HUES6 (cell line): ENCODE measurements around the gene TFIP11.

Experiments used
- H3K27ac ChIP-seq: 2 replicates; pipeline ENCODE4 v1.7.0; 2013; ENCODE audit warnings: low read depth, mild to moderate bottlenecking, low read length, inconsistent platforms
- H3K27me3 ChIP-seq: 2 replicates; pipeline ENCODE4 v1.6.1; 2013; ENCODE audit warnings: low read length; ENCODE audit not compliant: control insufficient read depth, insufficient read depth
- H3K36me3 ChIP-seq: 2 replicates; pipeline ENCODE4 v1.6.1; 2013; ENCODE audit warnings: low read length; ENCODE audit not compliant: control insufficient read depth, insufficient read depth
- H3K4me1 ChIP-seq: 2 replicates; pipeline ENCODE4 v1.6.1; 2013; ENCODE audit warnings: low read length; ENCODE audit not compliant: control insufficient read depth, insufficient read depth
- H3K4me3 ChIP-seq: 2 replicates; pipeline ENCODE4 v1.5.1; 2013; ENCODE audit warnings: low read depth, low read length
- H3K9ac ChIP-seq: one replicate; pipeline ENCODE4 v1.6.1; 2013; ENCODE audit warnings: mild to moderate bottlenecking, low read length
- H3K9me3 ChIP-seq: 2 replicates; pipeline ENCODE4 v1.6.1; 2013; ENCODE audit warnings: low read depth, low read length; ENCODE audit not compliant: control insufficient read depth, insufficient read depth

Gene TFIP11

GRCh38 chr22:26485013-26485412 lies 27.3 kb downstream of the TFIP11 start:
- no peak overlapping the region for H3K27ac ChIP-seq
- H3K9ac ChIP-seq = no peak overlapping the region
- H3K36me3 ChIP-seq = peaks cover 54% of the 10 kb centered on the region
- H3K9me3 ChIP-seq = no peaks in the 10 kb centered on the region
- no peaks in the 10 kb centered on the region for H3K27me3 ChIP-seq
- peak overlapping the region; percentile 92 for H3K4me3 ChIP-seq
- H3K4me1 ChIP-seq = peaks cover 26% of the 10 kb centered on the region

- peak overlapping the region; percentile 80; the same call in 1 of the 2 replicates for H3K27ac ChIP-seq
- no peaks in the 10 kb centered on the region for H3K9me3 ChIP-seq
- H3K4me3 ChIP-seq = peak overlapping the region; percentile 92
- H3K27me3 ChIP-seq = no peaks in the 10 kb centered on the region
- peaks cover 47% of the 10 kb centered on the region for H3K36me3 ChIP-seq
- H3K4me1 ChIP-seq = peaks cover 29% of the 10 kb centered on the region
- peak overlapping the region; percentile 84 for H3K9ac ChIP-seq
Observed at GRCh38 chr22:26484360-26484706, 27.9 kb downstream of the TFIP11 start.

GRCh38 chr22:26483439-26484359 lies 28.6 kb downstream of the TFIP11 start, which contains the start of the genes HPS4 and SRRD:
TSS of gene HPS4 (minus strand) at chr22:26483783. CDS start at chr22:26481762, 2,021 bp downstream.
TSS of gene SRRD (plus strand) at chr22:26483877. CDS start at chr22:26483891, 14 bp downstream.
- H3K4me3 ChIP-seq = peak within 1 kb of the TSS; percentile 92
- no peaks in the 10 kb centered on the region for H3K9me3 ChIP-seq

GRCh38 chr22:26483043-26483438 lies 29.2 kb downstream of the TFIP11 start:
- peak overlapping the region; percentile 80 for H3K27ac ChIP-seq
- peaks cover 44% of the 10 kb centered on the region for H3K36me3 ChIP-seq
- no peaks in the 10 kb centered on the region for H3K9me3 ChIP-seq
- peak overlapping the region; percentile 84 for H3K9ac ChIP-seq
- H3K4me3 ChIP-seq = peak overlapping the region; percentile 92
- no peaks in the 10 kb centered on the region for H3K27me3 ChIP-seq
- peaks cover 29% of the 10 kb centered on the region for H3K4me1 ChIP-seq

More at GRCh38 chr22:26483439-26484359, 28.6 kb downstream of the TFIP11 start, which contains the start of the genes HPS4 and SRRD:
- peaks cover 46% of the 10 kb centered on the region for H3K36me3 ChIP-seq
- H3K9ac ChIP-seq = peak within 1 kb of the TSS; percentile 84
- peaks cover 29% of the 10 kb centered on the region for H3K4me1 ChIP-seq
- H3K27ac ChIP-seq = peak within 1 kb of the TSS; percentile 80
- no peaks in the 10 kb centered on the region for H3K27me3 ChIP-seq

GRCh38 chr22:26482161-26482560 lies 30.1 kb downstream of the TFIP11 start:
- Histone ChIP-seq H3K4me3 (peak overlapping the region; percentile 92; the same call in 1 of the 2 replicates), H3K4me1 (peaks cover 29% of the 10 kb centered on the region)

GRCh38 chr22:26481694-26482093 lies 30.6 kb downstream of the TFIP11 start:
- Histone ChIP-seq H3K36me3 (peaks cover 48% of the 10 kb centered on the region), H3K27ac (no peak overlapping the region), H3K4me3 (no peak overlapping the region), H3K27me3 (no peaks in the 10 kb centered on the region), H3K9me3 (no peaks in the 10 kb centered on the region), H3K4me1 (peaks cover 29% of the 10 kb centered on the region), H3K9ac (no peak overlapping the region)

More at GRCh38 chr22:26482161-26482560, 30.1 kb downstream of the TFIP11 start:
- no peak overlapping the region for H3K9ac ChIP-seq
- H3K9me3 ChIP-seq = no peaks in the 10 kb centered on the region
- no peaks in the 10 kb centered on the region for H3K27me3 ChIP-seq
- no peak overlapping the region for H3K27ac ChIP-seq
- peaks cover 44% of the 10 kb centered on the region for H3K36me3 ChIP-seq

GRCh38 chr22:26481112-26481693 lies 31.1 kb downstream of the TFIP11 start:
- peaks cover 29% of the 10 kb centered on the region for H3K4me1 ChIP-seq
- peaks cover 48% of the 10 kb centered on the region for H3K36me3 ChIP-seq
- H3K9ac ChIP-seq = no peak overlapping the region
- no peaks in the 10 kb centered on the region for H3K9me3 ChIP-seq
- no peak overlapping the region for H3K4me3 ChIP-seq
- no peaks in the 10 kb centered on the region for H3K27me3 ChIP-seq
- no peak overlapping the region for H3K27ac ChIP-seq

- Histone ChIP-seq H3K27me3 (no peaks in the 10 kb centered on the region), H3K9ac (peak overlapping the region; percentile 27), H3K27ac (no peak overlapping the region), H3K4me1 (peaks cover 29% of the 10 kb centered on the region), H3K4me3 (peak overlapping the region; percentile 30; the same call in 1 of the 2 replicates), H3K36me3 (peaks cover 48% of the 10 kb centered on the region), H3K9me3 (no peaks in the 10 kb centered on the region)
Observed at GRCh38 chr22:26480611-26480932, 31.7 kb downstream of the TFIP11 start.

- Histone ChIP-seq H3K9me3 (no peaks in the 10 kb centered on the region), H3K9ac (peak overlapping the region; percentile 27), H3K36me3 (peaks cover 51% of the 10 kb centered on the region), H3K27me3 (no peaks in the 10 kb centered on the region), H3K4me3 (peak overlapping the region; percentile 30), H3K27ac (no peak overlapping the region), H3K4me1 (peaks cover 29% of the 10 kb centered on the region)
Observed at GRCh38 chr22:26479792-26480610, 32.3 kb downstream of the TFIP11 start.

- no peaks in the 10 kb centered on the region for H3K27me3 ChIP-seq
- H3K9ac ChIP-seq = peak overlapping the region; percentile 23
- H3K9me3 ChIP-seq = no peaks in the 10 kb centered on the region
- no peak overlapping the region for H3K27ac ChIP-seq
- peak overlapping the region; percentile 3 for H3K4me3 ChIP-seq
- H3K36me3 ChIP-seq = peaks cover 56% of the 10 kb centered on the region
- H3K4me1 ChIP-seq = peaks cover 25% of the 10 kb centered on the region
Observed at GRCh38 chr22:26479043-26479791, 33.1 kb downstream of the TFIP11 start.
